GM13977 (cell line): ENCODE measurements around the gene CPLANE2.
"Not testable (repeated sequence)": the region's sequence is repeated elsewhere in the genome, so short reads cannot be mapped to it uniquely, and the experiment has no call there.

Source experiments
- DNase-seq: peaks from one replicate; pipeline ENCODE4 v3.0.0; 2012; ENCODE audit warnings: low spot score
- CTCF ChIP-seq: IDR thresholded peaks from 2 replicates; pipeline ENCODE4 v1.5.1; 2012; ENCODE audit warnings: mild to moderate bottlenecking, control low read depth; ENCODE audit not compliant: insufficient read depth; ENCODE audit errors: extremely low read depth, missing control alignments
- in situ Hi-C: fragments of 300-500 bp; cut with MboI; formaldehyde crosslinking; loops from one replicate; pipeline ENCODE4 v1.12.0; 2022; ENCODE audit warnings: low sequenced_read_pairs, low pct_unique_long_range_greater_than_20kb, mixed read lengths, inconsistent platforms; ENCODE audit not compliant: unreplicated experiment

Gene CPLANE2

GRCh38 chr1:16231331-16232315 is 5.4 kb downstream of the CPLANE2 start:
- in situ Hi-C loops, result loop anchor here (25.0 kb wide), 1 partner anchor 381 kb away; the partner anchor contains the start of gene NBPF1
- TF ChIP-seq CTCF, result no peak
- no peak for DNase-seq

- in situ Hi-C loops, result loop anchor here (25.0 kb wide), 1 partner anchor 382 kb away; the partner anchor contains the start of gene NBPF1
- DNase-seq, result no peak
- TF ChIP-seq CTCF, result no peak
Measured at GRCh38 chr1:16230744-16231143, 6.2 kb downstream of the CPLANE2 start.

- no peak for TF ChIP-seq CTCF
- DNase-seq, result no peak
- in situ Hi-C loops, result loop anchor here (25.0 kb wide), 1 partner anchor 382 kb away; the partner anchor contains the start of gene NBPF1
Measured at GRCh38 chr1:16229976-16230740, 6.8 kb downstream of the CPLANE2 start.

DNA sequence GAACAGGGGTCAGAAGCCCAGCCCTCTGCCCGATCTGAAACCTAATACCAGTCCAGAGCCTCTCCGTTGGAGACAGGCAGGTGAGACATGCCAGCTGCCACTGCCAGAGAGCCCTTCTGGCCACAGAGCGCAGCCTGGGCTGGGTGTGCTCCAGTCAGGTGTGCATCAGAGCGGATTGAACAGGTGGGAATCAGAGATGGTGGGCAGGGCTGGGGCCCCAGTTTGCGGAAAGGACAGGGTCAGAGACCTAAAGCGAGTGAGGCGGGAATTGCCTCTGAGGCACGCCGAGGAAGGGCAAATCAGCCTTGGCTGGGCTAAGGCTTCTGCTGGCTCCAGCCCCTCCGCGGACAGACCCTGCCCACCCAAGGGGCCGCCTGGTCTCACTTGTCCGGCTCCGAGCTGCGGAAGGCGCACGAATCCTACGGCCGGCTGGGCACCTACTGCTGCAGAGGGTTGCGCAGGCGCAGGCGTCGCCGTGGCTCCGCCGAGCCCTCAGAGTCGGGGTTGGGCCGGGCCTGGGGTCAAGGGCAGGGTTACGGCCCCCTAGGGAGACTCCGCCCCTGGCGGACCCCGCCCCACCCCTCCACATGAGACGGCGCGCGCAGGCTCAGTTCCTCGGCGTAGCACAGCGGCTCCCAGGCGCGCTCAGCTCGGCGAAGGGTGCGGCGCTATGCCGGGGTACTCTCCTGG is 10.3 kb downstream of the CPLANE2 start:
- in situ Hi-C loops, result loop anchor here (25.0 kb wide), 1 partner anchor 386 kb away; the partner anchor contains the start of gene NBPF1
- TF ChIP-seq CTCF, result no peak
- DNase-seq, result no peak

- DNase-seq, result no peak
- TF ChIP-seq CTCF, result no peak
- in situ Hi-C loops, result loop anchor here (25.0 kb wide), 1 partner anchor 386 kb away; the partner anchor contains the start of gene NBPF1
Measured at GRCh38 chr1:16226129-16226489, 10.9 kb downstream of the CPLANE2 start.

DNA sequence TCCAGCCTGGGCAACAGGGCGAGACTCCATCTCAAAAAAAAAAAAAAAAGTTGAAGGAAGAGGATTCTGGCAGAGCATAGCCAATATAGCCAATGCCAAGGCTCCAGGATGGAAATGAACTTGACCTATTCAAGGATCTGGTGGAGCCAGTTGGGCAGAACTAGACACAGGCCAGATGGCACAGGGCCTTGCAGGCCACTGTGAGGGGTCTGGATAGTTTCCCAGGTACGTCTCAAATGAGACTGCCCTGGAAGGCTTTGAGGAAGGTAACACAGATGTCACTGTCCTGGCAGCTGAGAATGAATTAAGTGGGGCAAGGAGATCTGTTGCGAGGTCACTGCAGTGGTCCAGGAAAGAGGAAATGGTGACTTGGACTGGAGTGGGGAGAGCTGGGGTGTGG is 12.5 kb downstream of the CPLANE2 start:
- no peak for TF ChIP-seq CTCF
- DNase-seq, result no peak
- in situ Hi-C loops, result no loop called here

- in situ Hi-C loops, result not testable (repeated sequence)
Measured at GRCh38 chr1:16222716-16223115, 14.3 kb downstream of the CPLANE2 start.

More at GRCh38 chr1:16222716-16223115, 14.3 kb downstream of the CPLANE2 start:
- not testable (repeated sequence) for DNase-seq
